ENCODE data around the gene ZBTB11.

The ZBTB11 gene

GRCh38 chr3:101603184-101603583 is 73.7 kb downstream of the ZBTB11 start:
- DNase-seq: no peak

GRCh38 chr3:101602731-101603130 is 74.2 kb downstream of the ZBTB11 start:
- DNase-seq: no peak
